ENCODE data around the gene PCED1B.
"Not testable (repeated sequence)": the region's sequence is repeated elsewhere in the genome, so short reads cannot be mapped to it uniquely, and the experiment has no call there.

Gene PCED1B

DNA sequence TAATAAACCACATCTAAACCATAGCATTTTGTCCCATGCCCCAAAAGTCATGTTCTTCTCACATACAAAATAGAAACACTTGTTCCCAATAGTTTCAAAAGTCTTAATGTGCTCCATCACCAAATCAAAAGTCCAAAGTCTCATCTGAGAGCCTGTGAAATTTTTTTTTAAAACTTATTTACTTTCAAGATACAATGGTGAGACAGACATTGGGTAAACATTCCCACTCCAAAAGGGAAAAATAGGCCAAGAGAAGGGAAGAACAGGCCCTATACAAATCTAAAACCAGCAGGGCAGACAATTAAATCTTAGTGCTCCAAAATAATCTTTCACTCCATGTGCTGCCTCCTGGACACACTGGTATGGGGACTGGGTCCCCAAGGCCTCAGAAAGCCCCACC is 84.7 kb downstream of the PCED1B start:
- H3K4me1 Mint-ChIP-seq (ENCODE audit: low read depth) = peaks cover 8% of the 10 kb centered on the region
- H3K36me3 Mint-ChIP-seq (ENCODE audit: low read depth) = no peaks in the 10 kb centered on the region
- no peak overlapping the region for H3K27ac Mint-ChIP-seq

DNA sequence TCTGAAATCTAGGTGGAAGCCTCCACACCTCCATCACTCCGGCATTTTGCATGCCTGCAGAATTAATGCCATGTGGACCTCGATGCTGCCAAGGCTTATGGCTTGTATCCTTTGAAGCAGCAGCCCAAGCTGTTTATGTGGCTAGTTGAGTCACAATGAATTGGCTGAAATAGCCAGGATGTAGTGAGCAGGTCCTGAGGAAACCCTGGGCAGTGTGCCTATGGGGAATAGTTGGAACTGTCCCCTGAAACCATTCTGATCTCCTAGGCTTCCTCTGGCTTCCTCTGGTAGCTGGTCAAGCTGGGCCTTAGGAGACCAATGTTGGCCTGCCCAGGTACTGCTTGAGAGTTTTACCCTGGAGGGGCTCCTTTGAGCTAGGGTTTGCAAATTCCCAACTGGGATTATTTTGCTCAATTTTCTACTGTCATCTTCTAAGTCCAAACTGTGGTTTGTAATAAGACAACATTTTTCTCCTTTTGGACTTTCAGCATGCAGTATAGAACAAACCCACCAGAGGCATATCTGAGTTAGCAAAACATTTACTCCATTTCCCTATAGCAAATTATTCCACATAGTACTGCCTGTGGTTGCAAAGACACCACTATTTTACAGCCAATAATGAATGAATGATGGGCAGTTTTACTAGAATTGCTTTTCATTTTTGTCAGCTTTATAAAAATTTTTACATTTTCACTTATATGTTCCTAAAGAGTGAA is 85.5 kb downstream of the PCED1B start:
- H3K36me3 Mint-ChIP-seq (ENCODE audit: low read depth) = no peaks in the 10 kb centered on the region
- H3K4me3 Mint-ChIP-seq = no peak overlapping the region
- peaks cover 8% of the 10 kb centered on the region for H3K4me1 Mint-ChIP-seq (ENCODE audit: low read depth)
- H3K9me3 Mint-ChIP-seq = no peaks in the 10 kb centered on the region
- H3K27ac Mint-ChIP-seq = no peak overlapping the region
- intact Hi-C loops (cut with micrococcal nuclease) = no loop called here
- H3K27me3 Mint-ChIP-seq = no peaks in the 10 kb centered on the region

More for the DNA sequence above, 84.7 kb downstream of the PCED1B start:
- intact Hi-C loops (cut with micrococcal nuclease) = no loop called here
- Mint-ChIP-seq H3K4me3 (no peak overlapping the region), H3K9me3 (no peaks in the 10 kb centered on the region), H3K27me3 (no peaks in the 10 kb centered on the region)

DNA sequence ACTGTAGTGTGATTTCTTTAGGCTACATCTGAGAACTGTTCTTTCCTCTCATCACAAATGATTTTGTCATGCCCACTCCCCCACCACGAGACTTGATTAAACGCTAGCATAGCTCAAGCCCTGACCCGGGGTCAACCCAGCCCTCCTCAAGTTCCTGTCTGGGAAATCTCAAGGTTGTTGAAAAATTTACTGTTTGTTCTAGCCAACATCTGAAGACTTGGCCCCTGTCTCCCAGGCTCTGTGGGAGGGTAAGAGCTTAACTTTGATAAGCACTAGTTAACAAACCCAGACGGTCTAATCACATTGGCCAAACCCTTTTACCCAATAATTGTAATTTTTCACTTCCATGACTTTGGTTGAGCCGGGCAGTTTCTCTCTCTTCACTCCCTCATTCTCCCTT is 86.5 kb downstream of the PCED1B start:
- peaks cover 5% of the 10 kb centered on the region for H3K4me1 Mint-ChIP-seq (ENCODE audit: low read depth)
- no peak overlapping the region for H3K4me3 Mint-ChIP-seq
- no peaks in the 10 kb centered on the region for H3K36me3 Mint-ChIP-seq (ENCODE audit: low read depth)
- H3K9me3 Mint-ChIP-seq = peaks cover 6% of the 10 kb centered on the region
- H3K27ac Mint-ChIP-seq = no peak overlapping the region
- intact Hi-C loops (cut with micrococcal nuclease) = no loop called here
- H3K27me3 Mint-ChIP-seq = no peaks in the 10 kb centered on the region

DNA sequence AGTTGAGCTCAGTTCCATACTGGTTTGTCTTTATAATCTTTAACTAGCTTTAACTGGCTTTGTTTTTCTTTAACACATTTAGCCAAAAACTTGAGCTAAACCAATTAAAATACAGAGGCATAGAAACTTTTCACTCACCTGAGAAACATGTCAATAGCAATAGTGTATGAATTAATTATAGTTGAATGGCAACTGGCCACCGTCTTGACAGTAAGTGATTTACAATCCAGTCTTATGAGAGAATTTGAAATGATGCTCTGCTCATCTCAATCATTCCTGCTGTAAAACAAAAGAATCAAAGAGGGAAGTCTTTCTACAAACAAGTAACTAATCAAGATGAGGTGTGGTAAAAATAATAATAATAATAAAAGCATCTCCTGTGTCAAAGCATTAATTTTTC is 86.9 kb downstream of the PCED1B start:
- Mint-ChIP-seq H3K4me1 (ENCODE audit: low read depth) (peaks cover 1% of the 10 kb centered on the region), H3K27ac (no peak overlapping the region), H3K4me3 (no peak overlapping the region), H3K9me3 (peaks cover 9% of the 10 kb centered on the region), H3K27me3 (no peaks in the 10 kb centered on the region), H3K36me3 (ENCODE audit: low read depth) (no peaks in the 10 kb centered on the region)
- intact Hi-C loops (cut with micrococcal nuclease) = no loop called here

DNA sequence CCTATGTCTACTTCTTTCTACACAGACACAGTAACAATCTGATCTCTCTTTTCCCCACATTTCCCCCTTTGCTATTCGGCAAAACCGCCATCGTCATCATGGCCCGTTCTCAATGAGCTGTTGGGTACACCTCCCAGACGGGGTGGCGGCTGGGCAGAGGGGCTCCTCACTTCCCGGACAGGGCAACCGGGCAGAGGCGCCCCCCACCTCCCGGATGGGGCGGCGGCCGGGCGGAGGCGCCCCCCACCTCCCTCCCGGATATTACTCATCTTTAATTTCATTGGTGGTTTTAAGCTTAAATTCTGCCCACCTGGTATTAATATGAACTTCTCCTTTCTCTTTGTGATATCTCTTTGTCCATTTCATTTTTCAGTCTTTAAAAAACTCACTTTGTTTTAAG is 90.9 kb downstream of the PCED1B start:
- peaks cover 16% of the 10 kb centered on the region for H3K4me1 Mint-ChIP-seq (ENCODE audit: low read depth)
- H3K4me3 Mint-ChIP-seq; H3K36me3 Mint-ChIP-seq (ENCODE audit: low read depth); intact Hi-C loops (cut with micrococcal nuclease); H3K27ac Mint-ChIP-seq; H3K27me3 Mint-ChIP-seq: not testable (repeated sequence)
- H3K9me3 Mint-ChIP-seq = peaks cover 17% of the 10 kb centered on the region

DNA sequence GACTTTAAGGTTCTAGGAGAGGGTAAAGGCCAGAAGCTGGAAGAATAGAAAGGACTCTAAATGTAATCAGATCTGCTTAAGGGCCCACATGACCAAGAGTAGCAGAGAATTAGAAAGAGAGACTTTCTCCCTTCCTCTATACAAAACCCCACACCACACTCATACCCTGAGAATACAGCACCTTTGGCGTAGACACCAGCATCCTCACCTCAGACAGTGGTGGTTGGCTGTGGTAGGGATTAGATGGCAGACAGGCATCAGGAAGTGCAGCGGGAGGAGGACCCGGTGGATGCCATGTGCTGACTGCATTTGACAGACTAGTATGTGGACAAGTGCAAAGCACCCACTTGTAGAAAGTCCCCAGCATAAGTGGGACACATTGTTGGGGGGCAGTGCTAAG is 98.6 kb downstream of the PCED1B start:
- H3K9me3 Mint-ChIP-seq = no peaks in the 10 kb centered on the region
- intact Hi-C loops (cut with micrococcal nuclease) = no loop called here
- H3K27me3 Mint-ChIP-seq = no peaks in the 10 kb centered on the region
- H3K4me3 Mint-ChIP-seq = no peak overlapping the region
- no peaks in the 10 kb centered on the region for H3K36me3 Mint-ChIP-seq (ENCODE audit: low read depth)
- no peak overlapping the region for H3K27ac Mint-ChIP-seq
- H3K4me1 Mint-ChIP-seq (ENCODE audit: low read depth) = no peaks in the 10 kb centered on the region

DNA sequence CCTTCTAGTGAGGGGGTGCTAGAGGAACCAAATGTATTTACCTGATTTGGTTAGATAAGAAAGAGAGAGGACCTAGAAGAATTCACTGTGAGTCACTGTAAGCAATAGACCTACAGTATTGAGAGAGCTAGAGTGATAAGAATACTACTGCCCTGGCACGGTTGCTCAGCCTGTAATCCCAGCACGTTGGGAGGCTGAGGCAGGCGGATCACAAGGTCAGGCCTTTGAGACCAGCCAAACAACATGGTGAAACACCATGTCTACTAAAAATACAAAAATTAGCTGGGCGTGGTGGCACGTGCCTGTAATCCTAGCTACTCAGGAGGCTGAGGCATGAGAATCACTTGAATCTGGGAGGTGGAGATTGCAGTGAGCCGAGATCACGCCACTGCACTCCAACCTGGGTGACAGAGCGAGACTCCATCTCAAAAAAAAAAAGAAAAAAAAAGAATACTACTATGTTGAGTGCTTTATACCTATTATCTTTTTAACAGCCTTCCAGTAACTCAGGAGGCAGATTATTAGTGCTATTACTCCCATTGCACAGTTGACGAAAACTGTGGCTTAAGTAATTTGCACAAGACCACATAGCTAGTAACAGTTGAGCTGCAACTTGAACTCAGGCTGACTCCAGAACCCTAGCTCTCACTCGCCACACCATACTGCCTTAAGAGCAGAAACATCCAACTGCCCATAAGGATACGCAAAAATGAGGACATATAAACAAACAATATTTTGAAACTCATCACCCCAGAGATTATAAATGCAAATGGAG is 102.9 kb downstream of the PCED1B start:
- H3K4me3 Mint-ChIP-seq; H3K27ac Mint-ChIP-seq; intact Hi-C loops (cut with micrococcal nuclease); H3K9me3 Mint-ChIP-seq; H3K4me1 Mint-ChIP-seq (ENCODE audit: low read depth); H3K27me3 Mint-ChIP-seq; H3K36me3 Mint-ChIP-seq (ENCODE audit: low read depth): not testable (repeated sequence)

DNA sequence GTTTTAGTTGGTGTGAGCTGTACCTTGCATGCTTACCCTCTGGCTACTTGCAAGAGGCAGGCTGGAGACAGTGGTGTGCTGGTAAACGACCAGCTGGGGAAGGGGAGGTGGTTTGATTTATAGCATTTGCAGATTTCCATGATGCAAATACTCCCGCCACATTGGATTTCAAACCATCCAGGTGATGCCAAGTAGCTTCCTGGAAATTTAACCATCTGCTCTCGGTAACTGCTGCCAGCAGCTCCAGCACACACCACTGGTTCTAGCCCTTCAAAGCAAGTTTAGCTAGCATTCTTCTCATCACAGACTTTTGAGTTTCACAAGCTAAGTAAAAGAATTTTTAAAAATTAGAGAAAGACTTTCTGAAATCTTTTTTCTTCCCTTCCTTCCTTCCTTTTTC is 104.8 kb downstream of the PCED1B start:
- Mint-ChIP-seq H3K36me3 (ENCODE audit: low read depth) (no peaks in the 10 kb centered on the region), H3K27me3 (no peaks in the 10 kb centered on the region), H3K4me3 (no peak overlapping the region), H3K27ac (no peak overlapping the region), H3K4me1 (ENCODE audit: low read depth) (peaks cover 16% of the 10 kb centered on the region), H3K9me3 (no peaks in the 10 kb centered on the region)
- intact Hi-C loops (cut with micrococcal nuclease) = no loop called here

DNA sequence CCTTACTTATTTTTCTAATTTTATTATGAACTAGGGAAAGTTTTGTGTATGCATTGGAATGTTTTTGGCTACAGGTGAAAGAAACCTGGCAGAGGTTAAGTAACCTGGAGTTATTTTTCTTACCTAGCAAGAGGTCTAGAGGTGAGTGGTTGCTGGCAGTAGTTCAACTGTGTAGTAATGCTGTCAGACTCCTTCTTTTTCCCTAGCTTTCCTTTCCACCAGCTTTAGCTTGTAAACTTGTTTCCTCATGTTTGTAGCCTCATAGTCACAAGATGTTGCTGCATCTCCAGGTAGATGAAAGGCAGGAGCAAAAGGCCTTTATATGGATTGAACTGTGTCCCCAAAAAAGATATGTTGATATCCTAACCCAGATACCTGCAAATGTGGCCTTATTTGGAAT is 105.4 kb downstream of the PCED1B start:
- Mint-ChIP-seq H3K27me3 (no peaks in the 10 kb centered on the region), H3K9me3 (no peaks in the 10 kb centered on the region), H3K27ac (no peak overlapping the region), H3K36me3 (ENCODE audit: low read depth) (no peaks in the 10 kb centered on the region), H3K4me1 (ENCODE audit: low read depth) (peaks cover 22% of the 10 kb centered on the region), H3K4me3 (no peak overlapping the region)
- intact Hi-C loops (cut with micrococcal nuclease) = no loop called here

DNA sequence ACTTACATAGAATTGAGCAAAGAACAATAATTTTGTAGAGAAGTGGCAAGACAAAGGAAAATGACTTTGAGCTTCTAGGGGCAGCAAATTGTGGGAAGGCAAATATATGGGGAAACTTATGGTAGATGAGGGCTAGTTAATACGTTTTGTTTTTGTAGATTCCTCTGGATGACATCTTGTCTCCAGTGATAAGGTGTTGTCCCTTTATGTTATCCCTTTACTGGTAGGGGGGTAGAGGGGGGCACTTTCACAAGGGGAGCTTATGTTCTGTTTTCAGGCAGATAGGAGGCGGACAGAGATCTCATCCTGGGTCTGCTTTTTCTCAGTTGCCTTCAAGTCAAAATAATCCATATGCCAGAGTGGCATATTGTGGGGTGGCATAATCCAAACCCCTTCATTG is 106.8 kb downstream of the PCED1B start:
- Mint-ChIP-seq H3K4me1 (ENCODE audit: low read depth) (peaks cover 37% of the 10 kb centered on the region), H3K27ac (no peak overlapping the region), H3K27me3 (no peaks in the 10 kb centered on the region), H3K36me3 (ENCODE audit: low read depth) (no peaks in the 10 kb centered on the region), H3K4me3 (no peak overlapping the region), H3K9me3 (no peaks in the 10 kb centered on the region)
- intact Hi-C loops (cut with micrococcal nuclease) = no loop called here

DNA sequence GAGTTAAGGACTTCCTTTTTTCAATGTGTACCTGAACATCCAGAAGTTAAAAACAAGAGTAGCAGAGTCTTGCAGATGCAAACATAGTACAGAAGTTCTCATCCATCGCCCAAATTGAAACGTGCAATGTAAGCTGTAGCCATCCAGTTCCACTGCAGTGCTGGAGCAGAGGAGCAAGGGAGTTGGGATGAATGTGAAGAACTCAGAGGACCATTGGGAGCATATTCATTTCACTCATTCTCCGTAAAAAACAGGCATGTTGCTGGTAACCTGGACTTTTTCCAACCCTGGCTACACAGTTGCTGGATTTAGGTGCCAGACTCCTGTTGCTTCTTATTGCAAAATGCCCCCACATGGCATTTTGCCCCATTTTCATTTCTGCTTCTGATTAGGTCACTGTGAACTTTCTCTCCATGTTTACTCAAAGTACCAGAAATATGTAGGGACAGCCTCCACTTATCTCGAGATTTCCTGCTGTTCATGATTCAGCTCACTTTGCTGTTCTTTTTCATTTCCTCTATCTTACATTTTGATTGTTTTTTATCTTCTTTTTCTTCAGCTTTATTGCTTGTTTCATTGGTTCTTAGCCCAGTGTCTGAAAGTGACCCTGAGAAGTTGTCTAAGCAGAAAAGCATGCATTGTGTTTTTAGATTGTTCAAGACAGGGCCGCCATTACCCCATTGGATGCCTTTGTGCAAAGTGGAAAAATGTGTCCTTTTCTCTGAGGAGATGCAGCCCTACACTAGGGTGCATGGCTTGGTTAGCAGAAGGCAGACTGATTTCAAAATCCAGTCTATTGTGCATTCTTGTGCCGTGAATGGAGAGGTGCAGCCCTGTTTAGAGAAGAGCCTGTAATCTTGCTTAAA is 109.4 kb downstream of the PCED1B start:
- intact Hi-C loops (cut with micrococcal nuclease) = loop anchor here (2.0 kb wide), 1 partner anchor 14 kb away; no protein-coding TSS in a partner anchor
- no peaks in the 10 kb centered on the region for H3K27me3 Mint-ChIP-seq
- peaks cover 57% of the 10 kb centered on the region for H3K4me1 Mint-ChIP-seq (ENCODE audit: low read depth)
- H3K4me3 Mint-ChIP-seq = no peak overlapping the region
- H3K36me3 Mint-ChIP-seq (ENCODE audit: low read depth) = no peaks in the 10 kb centered on the region
- peak overlapping the region; percentile 45 for H3K27ac Mint-ChIP-seq
- no peaks in the 10 kb centered on the region for H3K9me3 Mint-ChIP-seq

DNA sequence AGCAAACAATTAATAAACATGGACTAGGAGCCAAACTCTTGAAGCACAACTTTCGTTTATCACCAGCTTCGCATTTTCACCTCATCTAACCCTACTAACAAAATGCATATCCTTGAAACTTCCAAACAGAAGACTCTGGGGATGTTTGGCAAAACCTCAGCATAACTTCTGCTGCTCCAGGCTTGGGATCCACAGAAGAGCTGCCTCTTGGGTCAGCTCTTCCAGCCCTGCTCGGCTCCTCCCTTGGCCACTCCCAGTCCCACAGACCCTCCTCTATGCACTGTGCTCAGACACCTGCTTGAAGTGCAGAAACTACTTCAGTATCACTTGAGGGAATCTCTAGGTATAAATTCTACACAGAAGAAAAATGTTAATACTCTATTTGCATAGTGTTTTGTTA is 110.3 kb downstream of the PCED1B start:
- H3K27ac Mint-ChIP-seq = no peak overlapping the region
- no peaks in the 10 kb centered on the region for H3K36me3 Mint-ChIP-seq (ENCODE audit: low read depth)
- intact Hi-C loops (cut with micrococcal nuclease) = loop anchor here (2.0 kb wide), 1 partner anchor 15 kb away; no protein-coding TSS in a partner anchor
- peaks cover 65% of the 10 kb centered on the region for H3K4me1 Mint-ChIP-seq (ENCODE audit: low read depth)
- no peaks in the 10 kb centered on the region for H3K27me3 Mint-ChIP-seq
- H3K9me3 Mint-ChIP-seq = no peaks in the 10 kb centered on the region
- no peak overlapping the region for H3K4me3 Mint-ChIP-seq

DNA sequence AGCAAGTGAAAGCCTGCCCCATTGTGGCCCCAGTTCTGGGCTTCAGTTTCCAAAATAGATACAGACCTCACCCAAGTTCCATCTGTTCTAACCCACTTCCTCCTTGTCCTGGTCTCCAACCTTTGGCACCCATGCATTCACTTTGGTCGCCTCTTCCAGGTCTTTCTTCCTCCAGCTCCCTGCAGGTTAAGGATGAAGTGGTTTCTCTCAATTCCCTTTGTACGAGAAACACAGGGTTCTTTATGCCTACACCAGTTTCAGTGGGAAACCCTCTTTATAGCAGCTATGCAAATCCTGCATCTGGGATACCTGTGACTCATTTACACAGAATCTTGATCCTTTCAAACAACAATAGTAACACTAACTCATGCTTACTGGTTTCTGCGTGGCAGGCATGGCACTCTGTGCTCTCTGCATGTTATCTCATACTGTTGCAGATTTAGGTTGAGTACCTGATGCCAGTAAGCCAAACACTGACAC is 110.9 kb downstream of the PCED1B start:
- no peaks in the 10 kb centered on the region for H3K36me3 Mint-ChIP-seq (ENCODE audit: low read depth)
- H3K4me3 Mint-ChIP-seq = no peak overlapping the region
- peaks cover 66% of the 10 kb centered on the region for H3K4me1 Mint-ChIP-seq (ENCODE audit: low read depth)
- intact Hi-C loops (cut with micrococcal nuclease) = no loop called here
- no peaks in the 10 kb centered on the region for H3K27me3 Mint-ChIP-seq
- no peak overlapping the region for H3K27ac Mint-ChIP-seq
- no peaks in the 10 kb centered on the region for H3K9me3 Mint-ChIP-seq

DNA sequence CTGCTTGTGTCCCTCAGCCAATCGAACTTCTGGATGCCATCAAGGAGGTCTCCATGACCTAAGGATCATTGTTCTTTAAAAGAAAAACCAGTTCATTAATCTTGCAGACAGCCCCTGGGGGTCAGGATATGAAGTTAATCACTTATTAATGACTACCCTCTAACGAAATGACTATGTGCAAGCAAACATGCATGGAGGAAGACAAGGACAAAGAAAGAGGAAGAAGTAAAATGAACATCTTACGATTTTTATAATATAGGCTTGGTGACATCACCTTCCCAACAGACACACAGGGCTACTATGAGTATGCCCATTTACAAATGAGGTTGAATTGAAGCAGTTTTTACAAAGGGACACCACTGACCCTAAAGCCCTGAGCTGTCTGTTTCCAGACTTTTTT is 111.5 kb downstream of the PCED1B start:
- intact Hi-C loops (cut with micrococcal nuclease) = no loop called here
- H3K27me3 Mint-ChIP-seq = no peaks in the 10 kb centered on the region
- H3K4me1 Mint-ChIP-seq (ENCODE audit: low read depth) = peaks cover 66% of the 10 kb centered on the region
- H3K9me3 Mint-ChIP-seq = no peaks in the 10 kb centered on the region
- H3K36me3 Mint-ChIP-seq (ENCODE audit: low read depth) = no peaks in the 10 kb centered on the region
- no peak overlapping the region for H3K4me3 Mint-ChIP-seq
- peak overlapping the region; percentile 17 for H3K27ac Mint-ChIP-seq

All from dendritic cell treated with granulocyte-macrophage colony-stimulating factor and Interleukin-4, amounts not matched to agents 40 ng/mL and 50 ng/mL, for 4 days (primary cell).